HCT116 (cell line): ENCODE data around the gene OSBPL8.

Source experiments
- CEBPB ChIP-seq: IDR thresholded peaks from 2 replicates; pipeline ENCODE4 v1.6.1; 2012; ENCODE audit warnings: low read depth
- EZH2 ChIP-seq: fragments of 200-600 bp; sonication (generic); IDR thresholded peaks from 2 replicates; pipeline ENCODE4 v1.6.1; 2017; ENCODE audit warnings: antibody characterized with exemption, mixed run types
- JUND ChIP-seq: IDR thresholded peaks from 2 replicates; pipeline ENCODE4 v1.6.1; 2012
- MAX ChIP-seq: IDR thresholded peaks from 2 replicates; pipeline ENCODE4 v1.6.1; 2012
- POLR2A ChIP-seq: IDR thresholded peaks from 2 replicates; pipeline ENCODE4 v1.7.0; 2011; ENCODE audit warnings: borderline replicate concordance; ENCODE audit not compliant: insufficient read depth, insufficient read length; ENCODE audit errors: extremely low read depth
- POLR2AphosphoS5 ChIP-seq: IDR thresholded peaks from 2 replicates; pipeline ENCODE4 v1.6.1; 2011; ENCODE audit warnings: mild to moderate bottlenecking, low read depth, low read length, moderate library complexity
- TCF7L2 ChIP-seq: IDR thresholded peaks from 2 replicates; pipeline ENCODE4 v1.7.0; 2011; ENCODE audit warnings: borderline replicate concordance, inconsistent platforms; ENCODE audit not compliant: insufficient read depth, insufficient read length; ENCODE audit errors: extremely low read depth
- YY1 ChIP-seq: IDR thresholded peaks from 2 replicates; pipeline ENCODE4 v1.6.1; 2011; ENCODE audit warnings: low read length, low read depth, moderate library complexity, mild to moderate bottlenecking; ENCODE audit not compliant: insufficient replicate concordance; ENCODE audit errors: extremely low read depth
- TF ChIP-seq, protein P1 (sequence below), 3 experiments: fragments of 200-600 bp in 1 of 3; sonication (generic) in 1 of 3; IDR thresholded peaks in 2 of 3; conservative IDR thresholded peaks in 1 of 3; 2 replicates each; pipeline ENCODE4 v1.5.1; 2012 to 2017; ENCODE audit warnings: low read depth in 2 of 3, low read length in 2 of 3, antibody characterized with exemption in 1 of 3, borderline replicate concordance in 1 of 3, control low read depth in 1 of 3, mild to moderate bottlenecking in 1 of 3, mixed read lengths in 1 of 3, mixed run types in 1 of 3, moderate library complexity in 1 of 3; ENCODE audit not compliant: insufficient read depth in 1 of 3

DNA sequence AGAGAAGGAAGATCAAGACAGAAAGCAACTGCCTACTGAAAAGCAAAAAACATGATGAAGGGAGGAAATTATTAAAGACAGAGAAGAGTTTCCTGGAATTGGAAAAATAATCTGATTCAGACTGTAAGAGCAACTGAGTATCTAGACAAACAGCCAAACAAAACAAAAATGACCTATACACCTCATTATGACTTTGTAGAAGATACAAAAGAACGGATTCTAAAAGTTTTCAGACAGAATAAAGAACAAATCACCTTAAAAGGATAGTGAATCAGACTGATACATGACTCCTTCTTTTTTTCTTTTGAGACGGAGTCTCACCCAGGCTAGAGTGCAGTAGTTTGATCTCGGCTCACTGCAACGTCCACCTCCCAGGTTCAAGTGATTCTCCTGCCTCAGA is 10.4 kb downstream of the OSBPL8 start:
- TF ChIP-seq, protein P1, sequence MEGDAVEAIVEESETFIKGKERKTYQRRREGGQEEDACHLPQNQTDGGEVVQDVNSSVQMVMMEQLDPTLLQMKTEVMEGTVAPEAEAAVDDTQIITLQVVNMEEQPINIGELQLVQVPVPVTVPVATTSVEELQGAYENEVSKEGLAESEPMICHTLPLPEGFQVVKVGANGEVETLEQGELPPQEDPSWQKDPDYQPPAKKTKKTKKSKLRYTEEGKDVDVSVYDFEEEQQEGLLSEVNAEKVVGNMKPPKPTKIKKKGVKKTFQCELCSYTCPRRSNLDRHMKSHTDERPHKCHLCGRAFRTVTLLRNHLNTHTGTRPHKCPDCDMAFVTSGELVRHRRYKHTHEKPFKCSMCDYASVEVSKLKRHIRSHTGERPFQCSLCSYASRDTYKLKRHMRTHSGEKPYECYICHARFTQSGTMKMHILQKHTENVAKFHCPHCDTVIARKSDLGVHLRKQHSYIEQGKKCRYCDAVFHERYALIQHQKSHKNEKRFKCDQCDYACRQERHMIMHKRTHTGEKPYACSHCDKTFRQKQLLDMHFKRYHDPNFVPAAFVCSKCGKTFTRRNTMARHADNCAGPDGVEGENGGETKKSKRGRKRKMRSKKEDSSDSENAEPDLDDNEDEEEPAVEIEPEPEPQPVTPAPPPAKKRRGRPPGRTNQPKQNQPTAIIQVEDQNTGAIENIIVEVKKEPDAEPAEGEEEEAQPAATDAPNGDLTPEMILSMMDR (IDR thresholded peaks at IDR 0.05 in 2 of 3, conservative IDR thresholded peaks at IDR 0.05 in 1 of 3; ENCODE audit: borderline replicate concordance in 1 of 3, insufficient read depth in 1 of 3, low read depth in 2 of 3, low read length in 2 of 3), result no peak
- no peak for TF ChIP-seq POLR2AphosphoS5
- TF ChIP-seq EZH2, result no peak
- no peak for TF ChIP-seq TCF7L2
- no peak for TF ChIP-seq POLR2A
- TF ChIP-seq MAX, result no peak
- TF ChIP-seq CEBPB, result no peak
- TF ChIP-seq YY1, result no peak
- no peak for TF ChIP-seq JUND
